GM21447 (cell line): ENCODE measurements around the gene F8.
"Not testable (repeated sequence)": the region's sequence is repeated elsewhere in the genome, so short reads cannot be mapped to it uniquely, and the experiment has no call there.

ENCODE experiments used
- ATAC-seq: cut with Tn5 transposase; IDR thresholded peaks from one replicate; pipeline ENCODE4 v1.9.1; 2021; ENCODE audit not compliant: unreplicated experiment

The F8 gene

DNA sequence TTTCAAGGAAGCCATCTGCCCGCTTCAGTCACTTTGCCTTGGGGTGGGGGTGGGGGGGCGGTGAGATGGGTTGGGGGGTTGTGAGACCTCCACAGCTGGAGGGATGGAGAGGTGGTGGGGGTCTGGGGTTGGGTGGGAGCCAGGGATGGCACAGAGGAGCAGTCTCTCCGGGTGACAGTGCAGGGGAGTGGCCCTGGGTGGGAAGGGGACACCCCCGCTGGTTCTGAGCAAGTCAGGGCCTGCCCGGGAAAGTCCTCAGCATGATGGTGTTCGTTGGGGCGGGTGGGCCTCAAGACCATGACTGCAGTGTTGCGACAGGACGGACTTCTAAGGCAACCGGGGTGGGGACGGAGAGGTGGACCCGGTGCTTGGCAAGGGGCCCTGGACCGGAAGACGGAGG, 137.0 kb downstream of the F8 start:
- ATAC-seq = not testable (repeated sequence)

DNA sequence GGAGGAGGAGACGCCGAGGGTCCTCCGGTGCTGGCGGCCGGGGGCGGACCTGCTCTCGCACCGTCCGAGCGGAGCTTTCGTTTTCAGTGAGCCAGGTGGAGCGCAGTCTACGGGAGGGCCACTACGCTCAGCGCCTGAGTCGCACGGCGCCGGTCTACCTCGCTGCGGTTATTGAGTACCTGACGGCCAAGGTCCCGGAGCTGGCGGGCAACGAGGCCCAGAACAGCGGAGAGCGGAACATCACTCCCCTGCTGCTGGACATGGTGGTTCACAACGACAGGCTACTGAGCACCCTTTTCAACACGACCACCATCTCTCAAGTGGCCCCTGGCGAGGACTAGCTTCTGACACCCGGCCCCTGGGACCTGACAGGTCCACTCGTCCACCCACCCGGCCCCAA, 137.5 kb downstream of the F8 start:
- ATAC-seq = not testable (repeated sequence)

DNA sequence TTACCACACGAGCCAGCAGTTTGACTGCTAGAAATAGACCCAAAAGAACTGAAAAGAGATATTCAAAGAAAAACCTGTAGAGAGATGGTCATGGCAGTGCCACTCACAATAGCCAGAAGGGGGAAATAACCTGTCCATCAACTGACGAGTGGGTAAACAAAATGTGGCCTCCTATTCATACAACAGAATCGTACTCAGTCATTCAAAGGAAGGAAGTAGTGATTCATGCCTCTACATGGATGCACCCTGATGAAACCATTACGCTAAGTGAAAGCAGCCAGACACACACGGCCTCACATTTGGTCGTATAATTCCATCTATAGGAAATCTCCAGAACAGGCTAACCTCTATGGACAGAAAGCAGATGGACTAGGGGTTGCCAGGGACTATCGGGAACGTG, 138.5 kb downstream of the F8 start:
- ATAC-seq = not testable (repeated sequence)

DNA sequence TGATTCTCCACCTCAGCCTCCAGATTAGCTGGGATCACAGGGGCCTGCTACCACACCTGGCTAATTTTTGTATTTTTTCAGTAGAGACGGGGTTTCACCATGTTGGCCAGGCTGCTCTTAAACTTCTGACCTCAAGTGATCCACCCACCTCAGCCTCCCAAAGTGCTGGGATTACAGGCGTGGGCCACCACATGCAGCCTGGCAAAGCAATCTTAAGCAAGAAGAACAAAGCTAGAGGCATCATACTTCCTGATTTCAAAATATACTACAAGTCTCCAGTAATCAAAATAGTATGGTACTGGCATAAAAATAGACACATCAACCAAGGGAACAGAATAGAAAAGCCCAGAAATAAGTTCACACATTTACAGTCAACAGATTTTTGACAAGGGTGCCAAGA, 149.2 kb downstream of the F8 start:
- no peak for ATAC-seq

DNA sequence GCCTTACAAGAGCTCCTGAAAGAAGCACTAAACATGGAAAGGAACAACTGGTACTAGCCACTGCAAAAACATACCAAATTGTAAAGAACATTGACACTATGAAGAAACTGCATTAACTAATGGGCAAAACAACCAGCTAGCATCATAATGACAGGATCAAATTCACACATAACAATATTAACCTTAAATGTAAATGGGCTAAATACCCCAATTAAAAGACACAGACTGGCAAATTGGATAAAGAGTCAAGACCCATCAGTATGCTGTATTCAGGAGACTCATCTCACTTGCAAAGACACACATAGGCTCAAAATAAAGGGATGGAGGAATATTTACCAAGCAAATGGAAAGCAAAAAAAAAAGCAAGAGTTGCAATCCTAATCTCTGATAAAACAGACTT, 154.0 kb downstream of the F8 start:
- ATAC-seq = not testable (repeated sequence)

DNA sequence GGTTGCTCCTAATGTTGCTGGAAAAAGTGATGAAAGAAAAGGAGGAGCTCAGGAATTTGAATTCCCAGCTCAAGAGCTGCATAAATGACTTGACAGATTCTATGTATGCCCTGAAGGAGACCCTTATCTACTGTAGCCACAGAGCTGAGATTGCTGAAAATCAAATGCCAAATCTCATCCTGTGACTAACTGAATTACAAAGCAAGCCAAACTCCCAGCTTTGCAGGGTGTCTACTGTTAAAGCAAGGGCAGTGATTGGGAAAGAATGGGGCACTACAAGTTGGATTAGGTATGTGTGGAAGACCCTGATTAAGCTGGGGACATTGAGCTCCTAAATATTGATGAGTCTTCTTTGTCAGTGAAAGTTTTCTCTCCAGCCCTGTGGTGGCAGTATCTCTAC, 167.3 kb downstream of the F8 start:
- ATAC-seq = no peak

DNA sequence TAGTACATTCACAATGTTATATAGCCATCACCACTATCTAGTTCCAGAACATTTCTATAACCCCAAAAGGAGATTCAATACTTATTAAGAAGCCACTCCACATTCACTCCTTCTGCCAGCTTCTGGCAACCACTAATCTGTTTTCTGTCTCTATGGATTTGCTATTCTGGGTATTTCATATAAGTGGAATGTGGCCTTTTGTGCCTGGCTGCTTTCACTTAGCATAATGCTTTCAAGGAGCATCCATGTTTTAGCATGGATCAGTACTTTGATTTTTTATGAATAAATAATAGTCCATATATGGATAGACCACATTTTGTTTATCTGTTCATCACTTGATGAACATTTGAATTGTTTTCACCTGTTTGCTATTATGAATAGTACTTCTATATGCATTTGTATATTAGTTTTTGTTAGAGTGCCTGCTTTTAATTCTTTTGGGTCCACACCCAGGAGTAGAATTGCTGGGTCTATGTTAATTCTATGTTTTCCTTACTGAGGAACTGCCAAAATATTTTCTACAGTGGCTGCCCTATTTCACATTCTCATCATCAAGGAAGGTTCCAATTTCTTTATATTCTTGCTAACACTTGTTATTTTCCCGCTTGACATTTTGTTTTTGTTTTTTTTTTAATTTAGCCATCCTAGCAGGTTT, 171.4 kb downstream of the F8 start:
- no peak for ATAC-seq

DNA sequence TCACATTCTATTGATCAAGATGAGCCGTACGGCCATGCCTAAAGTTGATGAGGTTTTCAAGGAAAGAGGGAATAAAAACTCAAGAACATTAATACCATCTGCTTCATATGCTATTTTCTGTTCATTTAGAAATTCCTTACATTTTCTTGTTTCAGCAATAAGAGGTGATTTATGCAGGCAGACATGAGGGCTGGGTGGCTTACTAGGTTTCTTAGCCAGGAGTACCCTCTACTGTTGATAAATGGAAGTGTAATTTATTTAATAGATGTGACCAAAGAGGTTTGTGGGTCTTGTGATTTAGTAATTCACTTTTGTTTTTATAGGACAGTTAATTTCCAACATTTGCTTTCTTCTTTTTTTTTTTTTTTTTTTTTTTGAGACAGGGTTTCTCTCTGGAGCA, 181.7 kb downstream of the F8 start:
- no peak for ATAC-seq

DNA sequence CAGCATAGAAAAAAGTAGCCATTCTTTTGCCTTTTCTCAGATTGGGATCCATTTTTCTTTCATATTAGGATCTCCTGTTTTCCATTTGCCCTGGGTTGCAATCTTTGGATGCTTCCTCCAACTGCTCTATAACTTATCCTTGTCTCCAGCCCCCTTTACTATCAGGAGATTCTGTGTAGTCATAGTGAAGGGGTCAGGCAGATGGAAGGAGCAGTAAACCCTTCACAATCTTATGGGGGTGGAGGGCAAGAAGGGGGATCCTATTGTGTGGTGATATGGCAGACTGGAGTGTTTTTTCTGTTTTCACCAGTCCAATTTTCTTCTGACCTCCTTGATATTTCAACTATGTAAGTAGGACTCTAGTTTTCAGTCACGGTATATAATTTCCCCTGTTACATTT, 186.4 kb downstream of the F8 start:
- no peak for ATAC-seq

DNA sequence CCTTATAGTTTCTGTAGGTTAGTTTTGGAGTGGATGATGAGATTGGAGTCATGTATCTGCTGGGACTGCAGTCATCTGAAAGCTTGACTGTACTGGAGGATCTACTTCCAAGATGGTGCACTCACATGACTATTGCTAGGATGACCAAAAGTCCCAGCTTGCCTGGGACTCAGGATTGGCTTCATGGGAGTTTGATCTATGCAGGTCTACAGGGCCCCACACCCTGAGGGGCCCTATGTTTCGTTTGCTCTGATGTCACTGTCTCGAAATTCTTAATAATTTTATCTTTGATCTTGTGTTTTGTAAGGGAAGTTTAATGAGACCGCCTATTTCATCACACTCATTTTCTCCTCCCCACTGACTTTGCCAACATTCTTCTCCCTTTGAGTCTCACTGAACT, 188.0 kb downstream of the F8 start, which contains the start of gene SMIM9:
Gene SMIM9 (minus strand): TSS at position 101 of the 400 bp plus-strand sequence. CDS start 3,806 bp downstream, outside the sequence.
- ATAC-seq = no peak

DNA sequence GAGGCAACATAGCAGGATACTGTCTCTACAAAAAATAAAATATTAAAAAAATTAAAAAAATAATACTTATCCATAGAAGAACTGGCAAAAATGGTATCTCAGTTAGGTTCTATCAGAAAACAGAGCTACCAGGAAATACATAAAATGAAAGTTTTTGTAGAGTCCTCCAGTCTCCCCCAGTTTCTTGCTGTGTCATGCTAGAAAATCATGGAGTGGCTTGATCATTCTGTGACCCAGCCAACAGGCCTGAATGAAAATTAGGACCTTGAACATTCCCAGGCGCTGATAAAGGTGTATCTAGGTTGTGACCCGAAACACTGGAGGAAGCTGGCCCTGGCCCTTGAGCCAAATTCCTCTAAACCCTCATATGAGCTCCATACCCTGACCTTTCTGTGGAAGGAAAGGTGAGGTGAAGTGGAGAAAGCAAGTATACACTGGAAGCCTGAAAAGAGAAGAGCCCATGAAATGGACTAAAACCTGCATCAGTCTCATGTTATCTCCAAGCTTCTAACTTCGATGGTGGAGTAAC, 188.7 kb downstream of the F8 start:
- ATAC-seq = no peak

DNA sequence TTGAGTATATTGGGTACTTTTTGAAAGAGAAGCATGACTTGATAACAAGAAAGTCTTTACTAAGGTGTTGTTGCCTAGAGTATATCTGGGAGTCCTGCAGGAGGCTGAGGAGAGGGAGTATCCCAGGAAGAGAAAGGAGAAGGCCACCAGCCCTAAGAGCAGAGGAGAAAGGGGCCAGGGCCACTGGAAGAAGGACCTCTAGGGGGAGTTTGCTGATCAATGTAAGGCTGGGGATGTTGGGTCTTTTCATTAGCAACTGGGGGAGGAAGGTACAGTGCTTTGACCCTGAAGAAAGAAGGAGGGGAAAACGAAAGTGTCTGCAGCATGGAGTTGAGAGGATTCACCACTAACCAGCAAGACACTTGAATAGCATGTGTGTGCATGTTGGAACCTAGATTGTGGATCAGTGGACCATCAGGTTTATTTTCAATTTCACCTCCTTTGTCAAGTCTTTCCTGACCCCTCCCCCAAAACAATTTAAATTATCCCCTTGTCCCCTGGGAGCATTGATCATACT, 192.5 kb downstream of the F8 start:
- no peak for ATAC-seq

DNA sequence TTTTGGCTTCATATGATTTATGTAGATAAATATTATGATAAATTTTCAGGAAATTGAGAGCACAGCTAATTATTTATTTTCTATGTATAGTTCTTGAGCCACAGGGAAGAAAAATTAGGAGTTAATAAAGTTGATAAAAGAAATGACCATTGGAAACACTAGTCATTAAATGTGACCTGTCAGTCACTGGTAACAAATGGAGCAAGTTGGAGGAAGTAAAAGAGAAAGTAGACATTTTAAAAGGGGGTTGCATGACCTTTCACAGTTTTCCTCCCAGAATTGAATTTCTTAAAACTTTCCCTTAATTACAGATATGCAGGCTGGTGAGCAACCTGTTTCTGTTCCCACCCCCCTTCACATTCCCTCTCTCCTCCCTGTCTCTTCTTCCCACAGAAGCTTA, 193.4 kb downstream of the F8 start:
- ATAC-seq = no peak

DNA sequence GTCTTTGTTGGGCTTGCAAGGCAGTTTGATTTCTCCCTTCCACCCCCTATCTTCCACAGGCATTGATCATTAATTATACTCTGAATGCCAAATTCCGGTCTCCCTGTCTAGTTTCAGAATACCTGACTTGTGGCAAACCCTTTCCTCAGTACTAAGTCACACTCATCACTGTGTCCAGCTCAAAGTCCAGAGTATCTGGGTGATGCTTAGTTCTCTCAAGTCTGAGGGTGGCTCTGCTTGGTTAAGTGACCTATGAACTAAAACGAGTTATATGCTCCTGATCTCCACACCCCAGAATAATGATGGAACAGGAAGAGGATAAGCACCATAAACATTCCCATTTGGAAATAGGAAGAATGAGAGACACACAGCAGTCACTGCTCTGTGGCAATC, 194.5 kb downstream of the F8 start:
- ATAC-seq = peak; percentile 14

DNA sequence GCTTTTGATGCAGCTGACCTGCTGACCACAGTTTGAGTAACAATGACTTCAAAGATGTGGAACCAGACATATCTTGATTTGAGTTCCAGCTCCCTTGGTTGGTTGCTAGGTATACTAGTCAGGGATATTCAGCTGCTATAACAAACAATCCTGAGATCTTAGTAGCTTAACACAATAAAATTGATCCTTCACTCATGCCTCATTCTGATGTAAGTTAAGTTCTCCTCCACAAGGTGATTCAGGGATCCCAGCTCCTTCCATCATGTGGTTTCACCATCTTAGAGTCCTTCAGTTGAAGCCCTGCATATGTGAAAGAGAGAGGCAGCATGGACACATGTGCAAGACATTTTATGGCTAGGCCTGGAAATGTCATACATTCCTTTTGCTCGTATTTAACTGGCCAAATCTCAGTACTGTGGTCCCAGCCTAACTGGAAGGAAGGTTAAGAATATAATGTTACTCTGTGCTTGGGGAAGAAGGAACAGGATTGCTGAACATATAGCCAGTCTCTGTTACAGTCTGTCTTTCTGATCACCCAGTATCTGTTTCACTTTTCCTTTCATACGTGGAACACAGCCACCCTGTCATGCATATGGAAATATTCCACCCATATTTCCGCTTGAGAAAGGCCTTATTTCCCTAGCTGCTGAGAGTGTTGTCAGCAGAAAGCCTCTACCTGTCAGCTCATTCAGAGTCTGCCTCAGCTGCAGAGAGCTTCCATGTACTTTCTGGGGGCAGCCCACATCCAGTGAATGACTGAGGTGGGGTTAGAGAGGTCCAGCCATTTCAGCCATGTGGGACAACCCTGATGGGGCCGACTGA, 195.1 kb downstream of the F8 start:
- ATAC-seq = peak; percentile 92

DNA sequence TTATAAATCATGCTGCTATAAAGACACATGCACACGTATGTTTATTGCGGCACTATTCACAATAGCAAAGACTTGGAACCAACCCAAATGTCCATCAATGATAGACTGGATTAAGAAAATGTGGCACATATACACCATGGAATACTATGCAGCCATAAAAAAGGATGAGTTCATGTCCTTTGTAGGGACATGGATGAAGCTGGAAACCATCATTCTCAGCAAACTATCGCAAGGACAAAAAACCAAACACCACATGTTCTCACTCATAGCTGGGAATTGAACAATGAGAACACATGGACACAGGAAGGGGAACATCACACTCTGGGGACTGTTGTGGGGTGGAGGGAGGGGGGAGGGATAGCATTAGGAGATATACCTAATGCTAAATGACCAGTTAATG, 196.9 kb downstream of the F8 start:
- ATAC-seq = not testable (repeated sequence)

DNA sequence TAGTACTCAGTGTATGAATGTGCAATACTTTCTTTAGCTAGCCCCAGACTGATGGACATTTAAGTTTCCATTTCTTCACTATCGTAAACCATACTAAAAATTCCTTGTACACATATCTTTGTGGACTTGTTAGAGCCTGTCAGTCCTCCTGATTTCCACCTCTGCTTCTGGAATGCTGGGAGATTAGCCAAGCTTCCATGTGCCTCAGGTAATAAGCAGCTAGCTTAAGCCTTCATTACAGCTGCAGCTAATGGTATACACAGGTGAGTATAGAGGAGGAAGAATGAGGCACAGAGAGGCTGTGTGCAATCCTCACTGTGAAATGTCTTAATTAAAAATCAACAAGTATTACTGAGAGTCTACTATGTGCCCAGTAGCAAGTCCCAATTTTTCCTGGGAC, 197.9 kb downstream of the F8 start:
- ATAC-seq = no peak

DNA sequence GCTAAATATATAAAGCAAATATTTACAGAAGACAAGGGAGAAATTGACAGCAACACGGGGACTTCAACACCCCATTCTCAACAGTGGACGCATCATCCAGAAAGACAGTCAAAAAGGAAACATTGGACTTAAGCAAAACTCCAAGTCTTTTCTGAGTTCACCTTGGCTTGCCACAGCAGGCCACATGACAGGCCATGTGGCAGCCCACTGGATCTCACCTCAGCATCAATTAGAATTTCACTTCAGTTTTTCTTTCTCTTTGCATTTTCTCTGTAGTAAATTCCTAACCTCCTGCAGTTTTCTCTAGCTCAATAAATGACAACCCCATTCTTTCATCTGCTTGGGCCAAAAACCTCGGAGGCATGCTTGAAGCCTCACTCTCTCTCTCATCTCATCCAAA, 200.5 kb downstream of the F8 start:
- no peak for ATAC-seq

DNA sequence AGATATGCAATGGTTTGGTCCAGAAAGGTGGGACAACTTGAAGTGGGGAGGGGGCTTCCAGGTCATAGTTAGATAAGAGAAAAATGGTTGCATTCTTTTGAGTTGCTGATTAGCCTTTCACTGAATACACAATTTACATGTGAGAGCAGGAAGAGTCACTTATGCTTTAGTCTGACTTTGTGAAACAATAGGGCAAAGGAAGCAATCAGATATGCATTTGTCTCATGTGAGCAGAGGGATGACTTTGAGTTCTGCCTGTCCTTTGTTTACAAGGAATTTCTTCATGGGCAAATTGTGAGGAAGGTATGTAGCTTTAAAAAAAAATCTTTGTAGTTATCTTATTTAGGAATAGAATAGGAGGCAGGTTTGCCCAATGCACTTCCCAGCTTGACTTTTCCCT, 201.0 kb downstream of the F8 start:
- ATAC-seq = no peak

DNA sequence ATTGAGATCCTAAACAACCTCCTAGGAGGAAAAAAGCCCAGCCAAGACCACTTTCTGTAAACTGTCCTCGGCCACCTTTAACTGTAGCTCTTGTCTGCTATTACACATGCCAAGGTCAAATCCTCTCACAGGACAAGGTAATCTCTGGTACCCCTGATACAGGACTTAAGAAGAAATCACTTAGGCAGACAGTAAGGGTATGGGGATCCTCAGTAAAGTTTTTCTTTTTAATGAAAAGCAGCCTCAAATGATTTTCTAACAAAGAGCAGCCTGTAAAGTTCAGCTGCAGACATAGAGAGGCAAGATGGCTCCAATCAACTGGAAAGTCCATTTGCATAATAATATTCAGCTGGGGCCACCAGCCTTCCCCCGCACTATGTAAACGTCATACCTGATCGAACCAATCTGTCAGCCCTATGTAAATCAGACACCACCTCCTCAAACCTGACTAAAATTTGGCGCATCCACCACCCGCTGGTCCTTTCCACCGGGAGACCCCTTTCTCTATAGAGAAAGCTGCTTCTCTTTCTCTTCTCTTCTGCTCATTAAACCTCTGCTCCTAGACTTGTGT, 202.7 kb downstream of the F8 start:
- no peak for ATAC-seq

DNA sequence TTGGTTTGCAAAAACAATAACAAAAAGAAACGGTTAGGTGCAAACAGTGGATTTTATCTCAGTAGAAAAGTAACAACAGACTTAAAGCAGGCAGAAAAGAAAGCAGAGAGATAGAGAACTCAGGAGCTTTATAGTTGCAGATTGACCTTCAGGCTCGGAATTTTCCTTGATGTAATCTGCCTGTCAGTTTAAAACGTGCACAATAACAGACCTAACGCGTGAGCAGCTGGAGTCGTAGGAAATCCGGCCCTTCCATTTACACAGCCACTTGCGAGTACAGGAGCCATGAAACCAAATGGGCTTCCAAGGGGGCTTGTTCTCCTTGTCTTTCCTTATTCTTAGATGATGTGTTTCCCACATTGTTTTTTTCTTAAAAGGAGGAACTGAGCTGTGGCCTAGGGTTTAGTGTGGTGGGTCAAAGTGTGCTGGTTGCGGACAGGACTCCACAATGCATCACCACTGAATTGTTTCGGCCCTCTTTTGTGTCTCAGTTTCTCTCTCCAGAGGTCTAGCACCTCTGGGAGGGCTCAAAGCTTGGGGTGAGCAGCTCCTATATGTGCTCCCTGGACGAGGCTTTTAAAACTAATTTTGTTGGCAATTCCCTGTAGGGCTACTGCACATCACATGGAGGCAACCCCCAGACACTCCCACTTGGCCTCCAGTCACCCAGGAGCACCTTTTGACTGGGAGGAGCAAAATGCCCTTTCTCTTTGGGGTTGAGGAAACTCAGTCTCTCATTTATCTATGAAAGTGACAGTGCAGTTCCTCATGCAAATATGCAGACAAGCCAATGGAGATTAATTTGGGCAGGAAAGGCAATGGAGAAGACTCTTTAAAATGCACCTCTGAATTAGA, 203.4 kb downstream of the F8 start:
- ATAC-seq = no peak
